HG03442 (cell line): Measurements from ENCODE around the gene OR5B12.
"Not testable (repeated sequence)": the region's sequence is repeated elsewhere in the genome, so short reads cannot be mapped to it uniquely, and the experiment has no call there.

Experiments used
- ATAC-seq: cut with Tn5 transposase; IDR thresholded peaks from one replicate; pipeline ENCODE4 v1.9.1; 2021; ENCODE audit warnings: mild to moderate bottlenecking, moderate library complexity; ENCODE audit not compliant: unreplicated experiment

The OR5B12 gene

DNA sequence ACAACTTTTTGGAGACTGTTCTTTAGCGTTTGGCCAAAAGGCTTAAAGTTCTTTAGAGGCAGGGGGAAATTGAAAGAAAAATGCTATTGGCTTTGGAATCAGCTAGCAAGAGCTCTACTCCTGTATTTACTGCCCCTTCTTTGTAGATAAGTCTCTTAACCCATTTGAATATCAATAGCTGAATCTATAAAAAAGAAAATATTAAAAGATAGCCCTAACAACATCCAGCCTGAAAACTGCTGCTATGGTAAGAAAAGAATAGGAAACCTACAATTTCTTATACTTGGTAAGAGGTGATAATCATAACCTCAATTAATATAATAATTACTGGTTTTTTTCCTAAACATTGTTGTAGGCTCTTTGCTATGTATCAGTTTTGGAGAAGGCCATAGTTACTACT, at the start of gene OR5B12:
OR5B12 (minus strand) TSS at position 101 of the 400 bp plus-strand sequence. CDS start 2,085 bp downstream, outside the sequence.
- ATAC-seq = no peak

DNA sequence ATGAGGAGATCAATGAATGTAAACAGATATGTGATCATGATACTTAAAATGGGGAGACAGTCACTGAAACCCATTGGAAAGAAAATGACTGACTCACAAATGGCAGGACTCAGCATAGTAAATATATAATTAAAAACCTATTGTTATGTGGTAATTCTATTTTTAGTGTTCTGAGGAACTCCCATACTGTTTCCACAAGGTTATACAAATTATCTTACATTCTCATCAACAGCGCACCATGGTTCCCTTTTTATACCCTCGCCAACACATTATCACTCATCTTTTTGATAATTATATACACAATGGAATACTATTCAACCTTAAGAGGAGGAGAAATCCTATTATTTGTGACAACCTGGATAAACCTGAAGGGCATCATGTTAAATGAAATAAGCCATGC, 48.8 kb upstream of the OR5B12 start:
- ATAC-seq = no peak

DNA sequence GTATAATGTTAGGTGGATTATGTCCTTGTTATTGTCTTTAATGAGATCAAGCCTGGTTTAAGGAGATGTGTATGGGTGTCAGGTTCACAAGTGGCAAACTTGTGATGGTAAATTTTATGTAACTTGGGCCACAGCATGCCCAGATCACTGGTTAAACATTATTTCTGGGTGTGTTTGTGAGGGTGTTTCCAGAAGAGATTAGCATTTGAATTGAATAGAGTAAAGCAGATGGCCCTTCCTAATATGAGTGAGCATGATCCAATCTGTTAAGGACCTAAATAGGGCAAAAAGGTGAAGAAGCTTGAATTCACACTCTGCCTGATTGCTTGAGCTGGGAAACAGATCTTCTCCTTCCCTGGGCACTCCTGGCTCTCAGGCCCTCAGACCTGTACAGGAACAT, 45.1 kb upstream of the OR5B12 start:
- no peak for ATAC-seq

- no peak for ATAC-seq
Observed at GRCh38 chr11:58485961-58486360, 43.9 kb upstream of the OR5B12 start.

DNA sequence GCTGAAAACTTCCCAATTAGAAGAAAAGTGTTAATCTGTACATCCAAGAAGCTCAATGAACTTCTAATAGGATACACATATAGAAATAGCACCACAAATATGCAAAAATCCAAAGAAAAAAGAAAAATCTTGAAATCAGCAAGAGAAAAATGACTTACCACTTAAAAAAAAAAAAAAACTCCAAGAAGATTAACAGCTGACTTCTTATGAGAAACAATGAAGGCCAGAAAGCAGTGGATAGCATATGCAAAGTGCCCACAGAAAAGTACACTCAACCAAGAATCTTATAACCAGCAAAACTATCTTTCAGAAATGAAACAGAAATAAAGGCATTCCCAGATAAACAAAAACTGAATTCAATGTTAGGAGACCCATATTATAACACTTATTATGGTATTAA, 29.9 kb upstream of the OR5B12 start:
- ATAC-seq = no peak

- no peak for ATAC-seq
Observed at GRCh38 chr11:58466293-58466692, 24.3 kb upstream of the OR5B12 start.

GRCh38 chr11:58465690-58466089, 23.7 kb upstream of the OR5B12 start:
- ATAC-seq = no peak

DNA sequence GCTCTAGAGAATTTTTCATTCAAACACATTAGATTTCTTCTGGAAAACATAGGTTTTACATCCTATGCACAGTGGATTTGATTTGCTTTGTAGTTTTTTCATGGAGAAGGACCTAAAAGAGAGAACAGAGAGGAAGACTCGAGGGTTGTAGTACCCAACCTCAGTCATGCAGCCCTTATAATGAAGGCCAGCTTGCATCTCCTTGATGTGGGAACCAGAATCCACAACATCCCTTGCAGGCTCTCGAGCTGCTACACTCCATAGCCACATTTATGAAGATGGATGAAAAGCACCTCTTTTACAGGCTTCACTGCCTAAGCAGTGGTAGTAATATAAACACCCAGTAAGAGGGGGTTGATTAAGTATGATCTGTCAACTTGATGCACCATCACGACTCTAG, 9.5 kb upstream of the OR5B12 start:
- ATAC-seq = no peak

DNA sequence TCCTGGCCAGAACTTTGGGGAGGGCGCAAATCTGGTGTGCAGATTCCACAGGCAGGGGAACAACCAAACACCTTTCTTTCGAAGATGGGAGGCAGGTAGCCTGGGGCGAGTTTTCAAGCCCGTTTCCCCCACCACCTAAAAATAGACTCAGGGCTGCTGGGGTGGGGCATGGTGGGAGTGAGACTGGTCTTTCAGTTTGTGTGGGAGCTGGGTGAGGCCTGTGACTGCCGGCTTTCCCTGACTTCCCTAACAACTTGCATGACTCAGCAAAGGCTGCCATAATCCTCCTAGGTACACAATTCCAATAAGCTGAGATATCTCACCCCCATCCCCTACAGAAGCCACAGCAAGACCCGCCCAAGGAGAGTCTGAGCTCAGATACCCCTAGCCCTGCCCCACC, 4.3 kb upstream of the OR5B12 start:
- ATAC-seq = no peak

DNA sequence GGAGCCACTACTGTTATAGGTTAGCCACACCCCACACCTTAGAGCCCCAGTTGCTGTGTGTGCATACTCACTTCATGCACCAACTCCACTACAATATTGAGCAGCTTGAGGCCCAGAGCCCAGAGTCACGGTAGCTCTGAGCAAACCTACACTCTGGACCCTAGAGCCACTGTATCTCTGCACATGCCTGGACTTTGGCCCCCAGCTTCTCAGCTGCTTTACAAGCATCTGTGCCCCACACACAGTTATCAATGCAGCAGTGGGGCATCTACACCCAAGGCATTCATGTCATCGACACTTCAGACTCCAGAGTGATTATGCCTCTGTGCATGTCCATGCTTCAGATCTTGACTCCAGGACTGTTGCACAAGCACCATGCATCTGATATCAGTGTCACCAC, 2.3 kb upstream of the OR5B12 start:
- ATAC-seq = no peak

- no peak for ATAC-seq
Observed at GRCh38 chr11:58438486-58438885, 3.5 kb downstream of the OR5B12 start.

- ATAC-seq = no peak
Observed at GRCh38 chr11:58434217-58434616, 7.8 kb downstream of the OR5B12 start.

DNA sequence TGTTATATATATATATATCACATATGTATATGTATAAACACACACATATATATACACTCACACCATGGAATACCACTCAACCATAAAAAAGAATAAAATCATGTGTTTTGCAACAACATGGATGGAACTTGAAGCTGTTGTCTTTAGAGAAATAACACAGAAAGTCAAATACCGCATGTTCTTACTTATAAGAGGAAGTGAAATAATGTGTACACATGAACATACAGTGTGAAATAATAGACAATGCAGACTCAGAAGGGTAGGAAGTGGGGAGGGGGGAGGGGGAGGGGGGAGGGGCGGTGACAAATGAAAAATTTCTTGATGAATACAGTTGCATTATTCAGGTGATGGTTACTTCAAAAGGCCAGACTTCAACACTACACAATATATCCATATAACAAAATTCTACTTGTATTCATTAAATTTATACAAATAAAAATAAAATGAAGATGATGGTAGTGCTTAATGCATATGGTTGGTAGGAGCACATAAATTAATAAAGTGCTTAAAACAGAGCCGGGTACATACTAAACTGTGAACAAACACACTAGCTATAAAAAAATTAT, 8.3 kb downstream of the OR5B12 start:
- ATAC-seq = peak; percentile 75

- no peak for ATAC-seq
Observed at GRCh38 chr11:58429273-58429672, 12.8 kb downstream of the OR5B12 start.

DNA sequence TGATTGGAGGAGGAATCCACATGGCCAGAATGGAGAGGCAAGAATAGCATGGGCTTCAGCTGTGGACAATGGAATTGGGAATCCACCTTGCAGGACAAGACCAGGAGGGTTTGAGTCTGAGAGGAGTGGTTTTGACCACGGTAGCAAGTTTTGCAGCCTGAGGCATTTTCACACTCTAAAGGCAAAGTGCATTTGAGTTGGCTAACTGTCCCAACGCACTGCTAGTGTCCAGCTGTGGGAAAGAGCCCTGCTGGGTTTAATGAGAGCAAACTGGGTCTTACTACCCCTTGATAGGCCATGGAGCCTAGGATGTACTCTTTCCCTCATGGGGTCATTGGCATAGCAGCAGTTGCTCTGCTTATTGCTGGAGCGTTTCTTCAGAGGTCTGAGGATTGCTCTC, 14.0 kb downstream of the OR5B12 start, which contains the start of gene OR5B2:
OR5B2 (minus strand) TSS at position 101 of the 400 bp plus-strand sequence. CDS start 4,860 bp downstream, outside the sequence.
- ATAC-seq = no peak

GRCh38 chr11:58406774-58407173, 35.3 kb downstream of the OR5B12 start, which contains the start of gene OR5B3:
Gene OR5B3, minus strand, starts transcription at chr11:58406874. Its CDS starts 3,465 bp downstream, at chr11:58403409.
- ATAC-seq = no peak

- ATAC-seq = not testable (repeated sequence)
Observed at GRCh38 chr11:58399622-58400021, 42.4 kb downstream of the OR5B12 start.

- ATAC-seq = no peak
Observed at GRCh38 chr11:58395581-58395980, 46.5 kb downstream of the OR5B12 start.

DNA sequence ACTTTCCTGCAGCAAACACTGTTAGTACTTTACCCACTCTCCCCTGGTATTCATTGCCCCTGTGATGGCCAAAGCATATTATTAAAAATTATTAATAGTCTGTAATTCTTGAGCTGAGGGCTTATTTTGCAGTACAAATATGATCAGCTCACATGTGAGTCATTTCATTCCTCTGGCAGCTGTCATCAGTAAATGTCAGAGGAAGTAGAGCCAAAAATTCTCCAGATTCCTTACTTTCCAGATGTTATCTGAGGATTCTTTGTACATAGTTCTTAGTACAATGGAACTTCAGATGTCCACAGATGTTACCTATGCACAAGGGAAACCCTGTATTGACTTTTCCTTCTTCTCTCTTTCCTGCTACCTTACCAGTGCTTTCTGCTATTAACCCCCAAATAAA, 47.8 kb downstream of the OR5B12 start:
- ATAC-seq = no peak

GRCh38 chr11:58392746-58393145, 49.3 kb downstream of the OR5B12 start:
- no peak for ATAC-seq

- no peak for ATAC-seq
Observed at GRCh38 chr11:58391879-58392278, 50.2 kb downstream of the OR5B12 start.

GRCh38 chr11:58390551-58391063, 51.4 kb downstream of the OR5B12 start:
- no peak for ATAC-seq
